Esophagus muscularis mucosa (tissue), 4 donors: ENCODE data around the gene HLA-DMA. TPM values are rescaled to one million over a fixed set of nuclear protein-coding genes. Genes with fewer than 3 reads are reported as not detected.

Source experiments
- DNase-seq: peaks from one replicate; pipeline ENCODE4 v3.0.0-alpha.2; 2017; ENCODE audit errors: extremely low spot score
- H3K27ac ChIP-seq, 4 donors: fragments of 200-600 bp; sonication (generic); replicated peaks in 1 of 4; 1 replicate in 3 of 4; 2 replicates in 1 of 4; pipeline ENCODE4 v1.5.1; 2016 to 2019; ENCODE audit warnings: mild to moderate bottlenecking in 1 of 4
- H3K27me3 ChIP-seq, 4 donors: fragments of 200-600 bp; sonication (generic); one replicate each; pipeline versions ENCODE4 v1.5.1 to v1.6.0; 2016 to 2019
- H3K36me3 ChIP-seq, 4 donors: fragments of 200-600 bp; sonication (generic); one replicate each; pipeline ENCODE4 v1.5.1; 2016 to 2019
- H3K4me1 ChIP-seq, 4 donors: fragments of 200-600 bp; sonication (generic); one replicate each; pipeline ENCODE4 v1.5.1; 2016 to 2019
- H3K4me3 ChIP-seq, 4 donors: fragments of 200-600 bp; sonication (generic); 1 replicate in 2 of 4; 2 replicates in 2 of 4; pipeline ENCODE4 v1.5.1; 2016 to 2019; ENCODE audit warnings: mild to moderate bottlenecking in 4 of 4, moderate library complexity in 1 of 4
- H3K9me3 ChIP-seq, 4 donors: fragments of 200-600 bp; sonication (generic); 1 replicate in 3 of 4; 2 replicates in 1 of 4; pipeline ENCODE4 v1.5.1; 2016 to 2019
- EP300 ChIP-seq: sonication (generic); formaldehyde crosslinking; IDR thresholded peaks from one replicate; pipeline ENCODE4 v1.6.1; 2017; ENCODE audit warnings: antibody characterized with exemption
- POLR2A ChIP-seq: fragments of 450-650 bp; IDR thresholded peaks from one replicate; pipeline ENCODE4 v1.6.1; 2017; ENCODE audit warnings: antibody characterized with exemption, moderate library complexity, mild to moderate bottlenecking, low read depth
- POLR2AphosphoS5 ChIP-seq, 2 donors: sonication (generic); formaldehyde crosslinking; IDR thresholded peaks; one replicate each; pipeline ENCODE4 v1.6.1; 2017; ENCODE audit warnings: antibody characterized with exemption in 2 of 2
- WGBS: methylation state at CpG from one replicate; pipeline ENCODE4 v1.1.5; 2018; 5-methylcytosine and 5-hydroxymethylcytosine counted together
- intact Hi-C: fragments of 100-400 bp; cut with DNase I; formaldehyde crosslinking; loops from one replicate; pipeline ENCODE4 v1.15.1; 2023
- total RNA-seq, 4 donors: library from RNA; depleted of rRNA; stranded (reverse); fragments of >200 nt; gene quantifications; one replicate each; pipeline versions ENCODE4 v1.1.0 to v1.2.1, GENCODE V29; 2016
- TF ChIP-seq, protein P1 (sequence below), 3 experiments: fragments of 200-600 bp in 2 of 3; fragments of 450-650 bp in 1 of 3; sonication (generic) in 2 of 3; IDR thresholded peaks; one replicate each; pipeline ENCODE4 v1.5.1; 2017 to 2019; ENCODE audit warnings: antibody characterized with exemption in 3 of 3, mild to moderate bottlenecking in 2 of 3, moderate library complexity in 1 of 3

HLA-DMA gene
- total RNA-seq, 4 donors from 2014 or later, result 17.2 to 26.0 (median 21.6) TPM

DNA sequence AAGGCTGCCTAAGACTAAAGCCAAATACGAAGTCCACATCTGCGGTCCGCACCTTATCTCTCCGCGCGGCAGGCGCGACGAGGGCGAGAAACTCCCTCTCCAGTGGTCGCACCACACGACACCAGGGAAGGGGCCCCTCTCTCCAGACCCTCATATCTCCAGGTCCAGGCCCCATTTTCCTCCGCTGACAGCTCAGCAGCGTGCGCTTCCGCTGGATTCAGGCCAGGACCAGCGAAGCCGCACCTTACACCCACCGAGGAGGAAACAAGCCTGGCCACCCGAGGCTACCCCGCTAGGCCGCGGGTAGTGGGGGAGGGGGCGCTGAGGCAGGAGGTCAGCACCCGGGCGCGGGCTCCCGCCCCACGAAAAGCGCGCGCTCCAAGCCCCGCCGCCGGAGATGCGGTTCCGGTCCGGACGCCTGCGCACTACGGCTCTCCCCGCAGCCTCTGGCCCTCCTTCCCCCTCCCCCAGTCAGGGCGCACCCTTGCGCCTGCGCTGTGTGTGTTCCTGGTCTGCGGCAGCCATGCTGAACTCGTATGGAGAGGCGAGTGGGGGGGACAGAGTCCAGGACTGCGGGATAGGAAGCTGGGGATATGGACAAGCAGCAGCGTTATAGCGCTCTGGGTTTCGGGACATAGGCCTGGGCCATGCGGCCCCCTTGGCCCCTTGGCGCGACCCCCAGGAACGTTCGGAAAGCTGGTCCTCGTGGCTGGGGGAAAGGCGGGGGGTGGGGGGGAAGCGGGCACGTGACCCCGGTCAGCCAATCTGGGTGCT, 15.4 kb upstream of the HLA-DMA start, which contains the start of gene BRD2:
Gene BRD2 (plus strand): TSS at position 502 of the 774 bp plus-strand sequence. CDS start 4,305 bp downstream, outside the sequence.
- no peaks in the 10 kb centered on the region for H3K27me3 ChIP-seq
- TF ChIP-seq EP300, result no peak
- TF ChIP-seq, protein P1, sequence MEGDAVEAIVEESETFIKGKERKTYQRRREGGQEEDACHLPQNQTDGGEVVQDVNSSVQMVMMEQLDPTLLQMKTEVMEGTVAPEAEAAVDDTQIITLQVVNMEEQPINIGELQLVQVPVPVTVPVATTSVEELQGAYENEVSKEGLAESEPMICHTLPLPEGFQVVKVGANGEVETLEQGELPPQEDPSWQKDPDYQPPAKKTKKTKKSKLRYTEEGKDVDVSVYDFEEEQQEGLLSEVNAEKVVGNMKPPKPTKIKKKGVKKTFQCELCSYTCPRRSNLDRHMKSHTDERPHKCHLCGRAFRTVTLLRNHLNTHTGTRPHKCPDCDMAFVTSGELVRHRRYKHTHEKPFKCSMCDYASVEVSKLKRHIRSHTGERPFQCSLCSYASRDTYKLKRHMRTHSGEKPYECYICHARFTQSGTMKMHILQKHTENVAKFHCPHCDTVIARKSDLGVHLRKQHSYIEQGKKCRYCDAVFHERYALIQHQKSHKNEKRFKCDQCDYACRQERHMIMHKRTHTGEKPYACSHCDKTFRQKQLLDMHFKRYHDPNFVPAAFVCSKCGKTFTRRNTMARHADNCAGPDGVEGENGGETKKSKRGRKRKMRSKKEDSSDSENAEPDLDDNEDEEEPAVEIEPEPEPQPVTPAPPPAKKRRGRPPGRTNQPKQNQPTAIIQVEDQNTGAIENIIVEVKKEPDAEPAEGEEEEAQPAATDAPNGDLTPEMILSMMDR (IDR thresholded peaks at IDR 0.05), result peak in 1 of 3 experiments; percentile 15
- TF ChIP-seq POLR2AphosphoS5 (IDR thresholded peaks at IDR 0.05), result peak in 1 of 2 donors; percentile 96
- TF ChIP-seq POLR2A, result peak; percentile 93
- 0% methylated on average over 14 of the region's 62 CpGs for WGBS
- no peaks in the 10 kb centered on the region for H3K9me3 ChIP-seq
- H3K36me3 ChIP-seq, result peaks cover 0 to 12% (median 9%) of the 10 kb centered on the region in 4 donors
- peaks cover 14 to 31% (median 21%) of the 10 kb centered on the region in 4 donors for H3K4me1 ChIP-seq
- H3K4me3 ChIP-seq, result peak within 1 kb of the TSS; percentile 59 to 87 (median 76)
- peak within 1 kb of the TSS; percentile 97 to 100 (median 99) for H3K27ac ChIP-seq
- DNase-seq, result peak; percentile 99
- intact Hi-C loops, result loop anchor here (5.0 kb wide), 1 partner anchor 36 kb away; no protein-coding TSS in a partner anchor

DNA sequence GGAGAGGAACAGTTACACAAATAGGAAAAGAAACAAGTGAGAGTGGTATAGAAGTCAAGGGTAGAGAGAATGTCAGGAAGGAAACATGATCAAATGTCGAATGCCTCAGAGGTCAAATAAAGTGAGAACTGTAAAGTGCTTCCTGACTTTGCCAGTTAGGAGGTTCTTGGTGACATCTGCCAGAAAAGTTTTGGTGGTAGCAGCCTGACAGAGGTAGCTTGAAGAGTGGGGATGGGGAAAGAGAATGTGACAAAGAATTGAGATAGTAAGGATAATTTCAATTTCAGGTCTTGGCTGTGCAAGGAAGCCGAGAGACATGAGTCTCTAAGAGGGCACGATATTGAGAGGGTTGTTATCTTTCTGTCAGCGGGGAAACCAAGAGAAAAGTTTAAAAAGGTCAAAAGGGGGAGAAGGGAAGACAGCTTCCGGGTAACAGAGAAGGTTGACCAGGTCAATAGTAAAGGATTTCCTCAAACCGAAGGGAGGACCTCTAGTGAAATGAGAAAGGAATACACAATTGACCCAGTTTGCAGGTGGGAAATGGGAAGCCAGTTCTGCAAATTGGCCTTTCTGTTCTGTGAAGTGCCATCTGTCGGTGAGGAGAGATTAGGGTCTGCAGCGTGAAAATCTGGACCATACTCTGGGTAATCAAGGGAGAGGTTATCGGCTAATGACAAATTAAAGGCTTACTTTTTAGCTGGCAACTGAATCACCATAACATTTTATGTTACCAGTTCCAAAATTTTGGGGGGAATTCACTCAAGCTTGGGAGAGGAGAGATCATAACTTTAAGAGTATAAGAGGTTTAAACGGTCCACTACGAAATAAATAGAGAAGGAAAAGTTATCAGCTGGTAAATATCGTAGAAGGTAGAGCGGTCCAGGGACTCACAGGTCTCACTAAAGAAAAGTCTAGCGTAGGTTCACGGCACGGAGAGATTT, 14.5 kb upstream of the HLA-DMA start:
- TF ChIP-seq, protein P1 (IDR thresholded peaks at IDR 0.05), result peak; percentile 50 to 62 (median 58)
- peak in 1 of 2 donors; percentile 12 for TF ChIP-seq POLR2AphosphoS5 (IDR thresholded peaks at IDR 0.05)
- no peak for TF ChIP-seq EP300
- TF ChIP-seq POLR2A, result no peak
- Histone ChIP-seq H3K27ac (peak overlapping the region; percentile 97 to 100 (median 99)), H3K27me3 (no peaks in the 10 kb centered on the region), H3K4me3 (peak overlapping the region; percentile 59 to 87 (median 76)), H3K9me3 (no peaks in the 10 kb centered on the region), H3K4me1 (peaks cover 14 to 31% (median 21%) of the 10 kb centered on the region in 4 donors), H3K36me3 (peaks cover 0 to 3% (median 2%) of the 10 kb centered on the region in 4 donors)
- 7% methylated on average over 16 of the region's 16 CpGs for WGBS
- DNase-seq, result peak; percentile 84
- intact Hi-C loops, result loop anchor here (5.0 kb wide), 1 partner anchor 35 kb away; no protein-coding TSS in a partner anchor

DNA sequence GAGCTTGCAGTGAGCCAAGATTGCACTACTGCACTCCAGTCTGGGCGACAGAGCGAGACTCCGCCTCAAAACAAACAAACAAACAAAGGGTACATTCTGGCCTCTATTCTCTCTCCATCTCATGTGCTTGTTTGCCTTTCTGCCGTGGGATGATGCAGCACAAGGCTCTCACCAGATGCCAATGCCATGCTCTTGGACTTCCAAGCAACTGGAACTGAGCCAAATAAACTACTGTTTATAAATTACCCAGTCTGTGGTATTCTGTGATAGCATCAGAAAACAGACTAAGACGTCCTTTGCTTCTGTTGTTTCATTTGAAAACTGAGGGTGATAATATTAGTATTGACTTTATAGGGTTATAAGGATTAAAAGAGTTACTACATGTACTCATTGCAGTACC, 11.9 kb upstream of the HLA-DMA start:
- peaks cover 14 to 36% (median 21%) of the 10 kb centered on the region in 4 donors for H3K4me1 ChIP-seq
- H3K36me3 ChIP-seq, result no peaks in the 10 kb centered on the region
- no peak overlapping the region for H3K4me3 ChIP-seq
- 90% methylated on average over 5 of the region's 5 CpGs for WGBS
- no peak overlapping the region for H3K27ac ChIP-seq
- H3K9me3 ChIP-seq, result no peaks in the 10 kb centered on the region
- intact Hi-C loops, result loop anchor here (5.0 kb wide), 1 partner anchor 32 kb away; no protein-coding TSS in a partner anchor
- TF ChIP-seq POLR2AphosphoS5 (IDR thresholded peaks at IDR 0.05), result no peak
- TF ChIP-seq, protein P1 (IDR thresholded peaks at IDR 0.05), result no peak
- TF ChIP-seq EP300, result no peak
- no peak for TF ChIP-seq POLR2A
- DNase-seq, result no peak
- H3K27me3 ChIP-seq, result no peaks in the 10 kb centered on the region

DNA sequence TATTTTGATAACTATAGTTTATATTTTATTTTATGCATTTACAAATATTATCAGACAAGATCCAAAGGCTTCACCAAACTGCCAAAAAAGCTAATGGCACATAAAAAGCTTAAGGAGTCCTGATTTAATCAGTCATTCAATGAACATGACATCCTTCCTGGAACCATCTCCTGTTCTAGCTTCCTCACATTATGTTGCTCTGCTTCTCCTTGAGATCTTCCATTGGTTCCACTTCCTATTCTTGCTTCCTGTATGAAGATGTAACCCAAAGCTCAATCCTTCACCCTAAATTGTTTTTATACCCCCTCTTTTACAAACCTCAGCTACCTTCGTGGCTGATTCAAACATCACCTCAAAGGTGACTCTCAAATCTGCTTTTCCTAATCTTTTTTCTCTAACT, 11.0 kb upstream of the HLA-DMA start:
- 68% methylated on average over 1 of the region's 1 CpG for WGBS
- Histone ChIP-seq H3K4me1 (peaks cover 14 to 36% (median 21%) of the 10 kb centered on the region in 4 donors), H3K4me3 (no peak overlapping the region), H3K27me3 (no peaks in the 10 kb centered on the region), H3K9me3 (no peaks in the 10 kb centered on the region), H3K27ac (no peak overlapping the region), H3K36me3 (no peaks in the 10 kb centered on the region)
- no peak for DNase-seq
- intact Hi-C loops, result no loop called here
- TF ChIP-seq, protein P1 (IDR thresholded peaks at IDR 0.05), result no peak
- no peak for TF ChIP-seq POLR2A
- no peak for TF ChIP-seq EP300
- no peak for TF ChIP-seq POLR2AphosphoS5 (IDR thresholded peaks at IDR 0.05)
